K562 (cell line): Measurements from ENCODE around the gene STK17A. TPM values are rescaled to one million over a fixed set of nuclear protein-coding genes. Genes with fewer than 3 reads are reported as not detected.

Experiments used
- ATAC-seq: fragments of 200-7000 bp; cut with Tn5 transposase; 3 replicates; pipeline ENCODE4 v1.9.1; 2020; ENCODE audit warnings: moderate library complexity
- BruUV-seq: library from RNA; stranded (reverse); fragments of 400-500 nt; replicated peaks from 2 replicates; lab custom pipeline; 2021; lab: Mats Ljungman, UMichigan
- CTCF ChIA-PET: fragments of 300-600 bp; formaldehyde crosslinking; extraction: SDS; loops from one replicate; lab custom pipeline; 2021; ENCODE audit warnings: low intra/inter-chr PET ratio; lab: Yijun Ruan, JAX
- POLR2A ChIA-PET: fragments of 300-600, 350-650 bp; sonication (Branson Sonifier 250); formaldehyde crosslinking; extraction: SDS; loops from one replicate; lab custom pipeline; 2021; ENCODE audit warnings: antibody characterized with exemption, inconsistent platforms; lab: Yijun Ruan, JAX
- DNase-seq, 4 experiments: peaks; one replicate each; pipeline versions ENCODE4 v3.0.0 to v3.0.0-alpha.2; 2011 to 2018; ENCODE audit warnings: low spot score in 3 of 4, mixed read lengths in 3 of 4; ENCODE audit errors: extremely low read depth in 1 of 4
- FAIRE-seq: peaks from 2 replicates; lab custom pipeline; 2011; peaks lifted over from hg19 to GRCh38; lab: Jason Lieb, UNC
- H2AFZ ChIP-seq: 2 replicates; pipeline ENCODE4 v1.6.0; 2011; ENCODE audit warnings: low read depth, low read length, control low read depth, inconsistent platforms
- H3K27ac ChIP-seq: fragments of 200-600 bp; 3 replicates; pipeline ENCODE4 v1.8.0; 2011; ENCODE audit warnings: low read depth, mild to moderate bottlenecking, control low read depth, inconsistent platforms, low read length, moderate library complexity, mixed read lengths; ENCODE audit errors: extremely low read depth
- H3K27me3 ChIP-seq, 2 experiments: fragments of 300-600 bp in 1 of 2; 2 replicates in 1 of 2; 3 replicates in 1 of 2; pipeline versions ENCODE4 v1.6.0 to v1.8.0; 2011; ENCODE audit warnings: inconsistent platforms in 2 of 2, low read length in 2 of 2, mild to moderate bottlenecking in 1 of 2, mixed read lengths in 1 of 2, moderate library complexity in 1 of 2; ENCODE audit not compliant: control insufficient read depth in 2 of 2, insufficient read depth in 2 of 2
- H3K36me3 ChIP-seq: fragments of 300-600 bp; 3 replicates; pipeline ENCODE4 v1.8.0; 2011; ENCODE audit warnings: mild to moderate bottlenecking, low read length, inconsistent platforms; ENCODE audit not compliant: control insufficient read depth, insufficient read depth
- H3K4me1 ChIP-seq, 2 experiments: fragments of 200-600 bp in 1 of 2; replicated peaks in 1 of 2; 2 replicates in 1 of 2; 3 replicates in 1 of 2; pipeline versions ENCODE4 v1.5.1 to v1.8.0; 2011; ENCODE audit warnings: inconsistent platforms in 2 of 2, low read length in 2 of 2, mild to moderate bottlenecking in 1 of 2, mixed read lengths in 1 of 2, moderate library complexity in 1 of 2; ENCODE audit not compliant: control insufficient read depth in 2 of 2, insufficient read depth in 2 of 2
- H3K4me2 ChIP-seq: 2 replicates; pipeline ENCODE4 v1.6.1; 2011; ENCODE audit warnings: low read length, control low read depth, inconsistent platforms, mixed read lengths; ENCODE audit not compliant: insufficient read depth
- H3K4me3 ChIP-seq: fragments of 200-600 bp; sonication (generic), shearing (Covaris generic); 2 replicates; pipeline ENCODE4 v1.5.1; 2016; ENCODE audit warnings: control low read depth, inconsistent platforms
- H3K79me2 ChIP-seq: fragments of 200-600 bp; 3 replicates; pipeline ENCODE4 v1.8.0; 2011; ENCODE audit warnings: low read length, inconsistent platforms; ENCODE audit not compliant: control insufficient read depth, insufficient read depth
- H3K9ac ChIP-seq, 2 experiments: 2 replicates each; pipeline versions ENCODE4 v1.6.0 to v1.6.1; 2011; ENCODE audit warnings: low read depth in 2 of 2, low read length in 2 of 2, control low read depth in 1 of 2, inconsistent platforms in 1 of 2, mild to moderate bottlenecking in 1 of 2, mixed read lengths in 1 of 2; ENCODE audit not compliant: insufficient read depth in 1 of 2
- H3K9me1 ChIP-seq: one replicate; pipeline ENCODE4 v1.6.0; 2011; ENCODE audit warnings: inconsistent platforms, mild to moderate bottlenecking, low read length, moderate library complexity; ENCODE audit not compliant: control insufficient read depth, insufficient read depth
- H3K9me3 ChIP-seq: replicated peaks from 2 replicates; pipeline ENCODE4 v1.5.1; 2011; ENCODE audit warnings: low read depth, low read length, inconsistent platforms; ENCODE audit not compliant: control insufficient read depth, insufficient read depth
- H4K20me1 ChIP-seq: replicated peaks from 2 replicates; pipeline ENCODE4 v1.6.1; 2011; ENCODE audit warnings: low read length, inconsistent platforms, mixed read lengths; ENCODE audit not compliant: control insufficient read depth, insufficient read depth
- SNAPC5 ChIP-seq: fragments of 250-450 bp; sonication (Bioruptor Pico); IDR thresholded peaks from 2 replicates; pipeline ENCODE4 v1.8.0; 2021; ENCODE audit warnings: moderate library complexity, mild to moderate bottlenecking, inconsistent platforms
- ZBTB43 ChIP-seq: sonication (generic); formaldehyde crosslinking; IDR thresholded peaks from 2 replicates; pipeline ENCODE4 v1.8.0; 2023; ENCODE audit warnings: mild to moderate bottlenecking, missing genetic modification reagents
- ZFP1 ChIP-seq: fragments of 450-650 bp; formaldehyde crosslinking; IDR thresholded peaks from 2 replicates; pipeline ENCODE4 v1.4.0; 2020; ENCODE audit warnings: mild to moderate bottlenecking, mixed read lengths
- ZNF146 ChIP-seq: IDR thresholded peaks from one replicate; pipeline ENCODE4 v1.6.1; 2018; ENCODE audit warnings: missing compliant biosample characterization; ENCODE audit not compliant: unreplicated experiment
- ZNF23 ChIP-seq: fragments of 250-450 bp; sonication (Bioruptor Pico); IDR thresholded peaks from 2 replicates; pipeline ENCODE4 v1.4.0; 2020; ENCODE audit warnings: mild to moderate bottlenecking
- WGBS: fragments of 100-300 bp; shearing (Covaris generic); methylation state at CpG from one replicate; pipeline ENCODE4 v1.1.6; 2016; ENCODE audit warnings: low coverage, mixed read lengths; ENCODE audit not compliant: insufficient coverage; ENCODE audit errors: missing lambda C conversion rate; 5-methylcytosine and 5-hydroxymethylcytosine counted together
- in situ Hi-C: fragments of 300-500 bp; cut with MboI; formaldehyde crosslinking; loops from 4 replicates; pipeline ENCODE4 v1.15.0; 2018; ENCODE audit warnings: inconsistent platforms, mixed read lengths
- intact Hi-C: fragments of 100-400 bp; cut with micrococcal nuclease; formaldehyde crosslinking; loops from 2 replicates; pipeline ENCODE4 v1.14.2; 2022
- polyA plus RNA-seq, 8 experiments: library from polyadenylated mRNA; depleted of rRNA in 4 of 8; stranded (reverse) in 5 of 8; unstranded in 3 of 8; fragments of >200 nt; fragmentation: Nextera tagmentation in 2 of 8; fragmentation: Illumina TruSeq in 1 of 8; extraction: Ambion mirVana in 2 of 8; extraction: Trizol in 1 of 8; gene quantifications; 2 replicates each; pipeline versions ENCODE4 v1.2.1 to v1.2.3, GENCODE V29; 2011 to 2014; ENCODE audit warnings: inconsistent platforms in 1 of 8, missing spikeins in 1 of 8
- total RNA-seq, 7 experiments: library from RNA; depleted of rRNA in 6 of 7; stranded (reverse); fragments of >200 nt in 6 of 7; fragmentation: Illumina TruSeq in 2 of 7; extraction: Trizol in 2 of 7; gene quantifications; 2 replicates each; pipeline versions ENCODE4 v1.2.1 to v1.2.3, GENCODE V29; 2011 to 2021; ENCODE audit warnings: low replicate concordance in 1 of 7

The STK17A gene
- total and polyA plus RNA-seq, 9 of the 15 experiments (the other 6 are each of a cell fraction or from before 2014, with no cell fraction given): 3.4 to 16.3 (median 13.2) TPM

- peak; percentile 15; the same call in 1 of the 3 replicates for ATAC-seq
- H3K36me3 ChIP-seq: peaks cover 7% of the 10 kb centered on the region; the same call in 1 of the 3 replicates
- no peaks in the 10 kb centered on the region for H3K4me1 ChIP-seq
- intact Hi-C loops: no loop called here
- in situ Hi-C loops: no loop called here
- H3K27me3 ChIP-seq: no peaks in the 10 kb centered on the region
- 88% methylated on average over 1 of the region's 1 CpG for WGBS
- FAIRE-seq: no peak
- no peaks in the 10 kb centered on the region for H3K9me3 ChIP-seq
- no peak for DNase-seq
- H3K9ac ChIP-seq: no peak overlapping the region
- no peak overlapping the region for H2AFZ ChIP-seq
- H3K79me2 ChIP-seq: peaks cover 44% of the 10 kb centered on the region
- POLR2A ChIA-PET: interaction anchor here (0.6 kb wide), 1 partner anchor 136 kb away, joined by 3 read pairs; the partner anchor contains the start of gene COA1
- no peak for TF ChIP-seq ZBTB43
- no peak for TF ChIP-seq ZFP1
- TF ChIP-seq SNAPC5 (CRISPR knock-in tag): no peak
- TF ChIP-seq ZNF23: no peak
- TF ChIP-seq ZNF146: peak; percentile 81
- BruUV-seq: no TSS peak
- H3K4me3 ChIP-seq: no peak overlapping the region
- no peak overlapping the region for H3K4me2 ChIP-seq
- no peaks in the 10 kb centered on the region for H3K9me1 ChIP-seq
- H4K20me1 ChIP-seq: no peaks in the 10 kb centered on the region; the same call in 1 of the 2 replicates
- H3K27ac ChIP-seq: no peak overlapping the region
- CTCF ChIA-PET: no interaction called here
These were observed 10.1 kb downstream of the STK17A start for GRCh38 chr7:43593010-43593409.
